Loucy (cell line): ENCODE measurements around the gene ENOX1.

Experiments
- H2AFZ ChIP-seq: fragments of 200-600 bp; sonication (generic); 2 replicates; pipeline ENCODE4 v1.6.0; 2016; ENCODE audit warnings: antibody characterized with exemption, mild to moderate bottlenecking, low read length, moderate library complexity
- H3F3A ChIP-seq: fragments of 200-600 bp; 2 replicates; pipeline ENCODE4 v1.6.0; 2016; ENCODE audit warnings: antibody characterized with exemption, low read depth, mild to moderate bottlenecking
- H3K27me3 ChIP-seq: fragments of 200-600 bp; sonication (generic); 2 replicates; pipeline ENCODE4 v1.6.1; 2014; ENCODE audit warnings: low read length, mild to moderate bottlenecking; ENCODE audit not compliant: insufficient read depth, poor library complexity, severe bottlenecking
- H3K36me3 ChIP-seq: fragments of 200-600 bp; sonication (generic); 2 replicates; pipeline ENCODE4 v1.6.1; 2016; ENCODE audit warnings: low read length; ENCODE audit not compliant: insufficient read depth
- H3K4me1 ChIP-seq: fragments of 200-600 bp; sonication (generic); 2 replicates; pipeline ENCODE4 v1.5.1; 2014; ENCODE audit warnings: low read length, mild to moderate bottlenecking; ENCODE audit not compliant: insufficient read depth, poor library complexity, severe bottlenecking
- H3K4me2 ChIP-seq: fragments of 200-600 bp; sonication (generic); 2 replicates; pipeline ENCODE4 v1.6.0; 2014; ENCODE audit warnings: antibody characterized with exemption, low read length, low read depth, mild to moderate bottlenecking; ENCODE audit not compliant: poor library complexity, severe bottlenecking
- H3K4me3 ChIP-seq: fragments of 200-600 bp; sonication (generic); 2 replicates; pipeline ENCODE4 v1.5.1; 2014; ENCODE audit warnings: low read length, mild to moderate bottlenecking, mixed read lengths; ENCODE audit not compliant: poor library complexity, severe bottlenecking
- H3K79me2 ChIP-seq: fragments of 200-600 bp; sonication (generic); 2 replicates; pipeline ENCODE4 v1.6.1; 2014; ENCODE audit warnings: low read length; ENCODE audit not compliant: insufficient read depth
- H3K9ac ChIP-seq: fragments of 200-600 bp; sonication (generic); 2 replicates; pipeline ENCODE4 v1.6.0; 2014; ENCODE audit warnings: mild to moderate bottlenecking, low read depth, low read length, moderate library complexity; ENCODE audit not compliant: poor library complexity, severe bottlenecking
- H3K9me2 ChIP-seq: fragments of 200-600 bp; sonication (generic); replicated peaks from 2 replicates; pipeline ENCODE4 v1.6.1; 2016; ENCODE audit warnings: low read depth, low read length, mixed read lengths
- H3K9me3 ChIP-seq: fragments of 200-600 bp; sonication (generic); 2 replicates; pipeline ENCODE4 v1.6.1; 2014; ENCODE audit warnings: mild to moderate bottlenecking, antibody characterized with exemption, low read length, low read depth; ENCODE audit not compliant: insufficient read depth
- H4K20me1 ChIP-seq: fragments of 200-600 bp; sonication (generic); 2 replicates; pipeline ENCODE4 v1.6.0; 2014; ENCODE audit warnings: antibody characterized with exemption, low read length, mild to moderate bottlenecking; ENCODE audit not compliant: insufficient read depth, poor library complexity, severe bottlenecking
- CTCF ChIP-seq: fragments of 200-600 bp; sonication (generic); conservative IDR thresholded peaks from 2 replicates; pipeline ENCODE4 v1.5.1; 2014; ENCODE audit warnings: mild to moderate bottlenecking, antibody characterized with exemption, low read length
- EZH2phosphoT487 ChIP-seq: fragments of 200-600 bp; IDR thresholded peaks from 2 replicates; pipeline ENCODE4 v1.6.1; 2018; ENCODE audit warnings: antibody characterized with exemption, mild to moderate bottlenecking, moderate library complexity, borderline replicate concordance

The ENOX1 gene

GRCh38 chr13:43800828-43801227 lies 14.1 kb upstream of the ENOX1 start:
- no peak overlapping the region for H3K9ac ChIP-seq
- H2AFZ ChIP-seq, result no peak overlapping the region
- H4K20me1 ChIP-seq, result no peaks in the 10 kb centered on the region
- no peaks in the 10 kb centered on the region for H3K9me2 ChIP-seq
- no peaks in the 10 kb centered on the region for H3K4me1 ChIP-seq
- no peak overlapping the region for H3K4me3 ChIP-seq
- TF ChIP-seq CTCF (no peak), EZH2phosphoT487 (no peak)
- H3F3A ChIP-seq, result no peaks in the 10 kb centered on the region
- H3K36me3 ChIP-seq, result no peaks in the 10 kb centered on the region
- H3K79me2 ChIP-seq, result no peaks in the 10 kb centered on the region
- H3K9me3 ChIP-seq, result no peaks in the 10 kb centered on the region
- H3K4me2 ChIP-seq, result no peak overlapping the region
- no peaks in the 10 kb centered on the region for H3K27me3 ChIP-seq

- no peaks in the 10 kb centered on the region for H3K79me2 ChIP-seq
- no peaks in the 10 kb centered on the region for H3K36me3 ChIP-seq
- no peaks in the 10 kb centered on the region for H3K9me3 ChIP-seq
- no peaks in the 10 kb centered on the region for H4K20me1 ChIP-seq
- H3K4me1 ChIP-seq, result no peaks in the 10 kb centered on the region
- no peak overlapping the region for H2AFZ ChIP-seq
- no peak overlapping the region for H3K4me2 ChIP-seq
- H3F3A ChIP-seq, result no peaks in the 10 kb centered on the region
- no peak overlapping the region for H3K9ac ChIP-seq
- TF ChIP-seq EZH2phosphoT487 (no peak), CTCF (no peak)
- no peak overlapping the region for H3K4me3 ChIP-seq
- no peaks in the 10 kb centered on the region for H3K9me2 ChIP-seq
- no peaks in the 10 kb centered on the region for H3K27me3 ChIP-seq
Observed at GRCh38 chr13:43799191-43799590, 12.4 kb upstream of the ENOX1 start.

- Histone ChIP-seq H3K79me2 (no peaks in the 10 kb centered on the region), H3K4me1 (no peaks in the 10 kb centered on the region), H3K4me3 (no peak overlapping the region), H4K20me1 (no peaks in the 10 kb centered on the region), H3K36me3 (no peaks in the 10 kb centered on the region), H2AFZ (no peak overlapping the region), H3K4me2 (no peak overlapping the region), H3K9me3 (no peaks in the 10 kb centered on the region), H3K27me3 (no peaks in the 10 kb centered on the region), H3K9ac (no peak overlapping the region), H3K9me2 (no peaks in the 10 kb centered on the region), H3F3A (no peaks in the 10 kb centered on the region)
- TF ChIP-seq CTCF, result no peak
- TF ChIP-seq EZH2phosphoT487, result no peak
Observed at GRCh38 chr13:43797869-43798268, 11.1 kb upstream of the ENOX1 start.
